ENCODE data around the gene C2orf80. TPM values are rescaled to one million over a fixed set of nuclear protein-coding genes. Genes with fewer than 3 reads are reported as not detected.

Gene C2orf80
- total RNA-seq, 1 experiment from 2014 or later, result not detected

DNA sequence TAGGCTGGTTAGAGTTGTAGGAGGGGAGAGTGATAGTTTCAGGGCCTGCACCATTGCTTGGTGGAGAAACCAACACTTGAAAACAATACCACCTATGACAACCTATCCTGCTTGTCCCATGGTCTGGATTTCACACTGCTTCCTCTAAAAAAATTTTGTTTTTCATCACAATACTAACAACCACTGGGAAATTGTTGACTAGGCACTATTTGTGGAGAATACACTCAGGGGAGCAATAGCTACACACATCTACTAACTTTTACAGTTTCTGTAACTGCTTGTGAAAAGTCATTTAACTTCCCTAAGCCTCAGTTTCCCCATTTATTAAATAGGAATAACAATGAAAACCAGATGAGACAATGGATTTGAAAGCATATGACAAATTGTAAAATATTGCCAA lies 39.7 kb downstream of the C2orf80 start:
- Histone ChIP-seq H3K4me3 (no peak overlapping the region), H4K20me1 (ENCODE audit: insufficient read depth) (no peaks in the 10 kb centered on the region), H3K79me2 (ENCODE audit: low read depth) (no peaks in the 10 kb centered on the region), H3K4me2 (no peak overlapping the region), H3K9me3 (ENCODE audit: insufficient read depth, low read depth) (no peaks in the 10 kb centered on the region), H3F3A (ENCODE audit: insufficient read depth, low read depth) (no peaks in the 10 kb centered on the region), H3K9me2 (ENCODE audit: insufficient read depth) (no peaks in the 10 kb centered on the region), H3K4me1 (replicated peaks; ENCODE audit: insufficient read depth) (no peaks in the 10 kb centered on the region), H2AFZ (no peak overlapping the region), H3K36me3 (ENCODE audit: low read depth) (no peaks in the 10 kb centered on the region), H3K27ac (no peak overlapping the region), H3K27me3 (ENCODE audit: insufficient read depth, low read depth) (no peaks in the 10 kb centered on the region)
- intact Hi-C loops (cut with micrococcal nuclease; ENCODE audit: unreplicated experiment), result no loop called here
- TF ChIP-seq EZH2 (IDR thresholded peaks at IDR 0.05; ENCODE audit: low read depth), result no peak
- TF ChIP-seq CTCF (conservative IDR thresholded peaks at IDR 0.05), result no peak
- BruUV-seq (replicated peaks), result no TSS peak
- DNase-seq, result no peak
- ChIA-PET POLR2A (ENCODE audit: unreplicated experiment) (no interaction called here), CTCF (no interaction called here)

- H3K27me3 ChIP-seq (ENCODE audit: insufficient read depth, low read depth), result no peaks in the 10 kb centered on the region
- H3K79me2 ChIP-seq (ENCODE audit: low read depth), result no peaks in the 10 kb centered on the region
- no peaks in the 10 kb centered on the region for H3K4me1 ChIP-seq (replicated peaks; ENCODE audit: insufficient read depth)
- H3K27ac ChIP-seq, result no peak overlapping the region
- H3F3A ChIP-seq (ENCODE audit: insufficient read depth, low read depth), result no peaks in the 10 kb centered on the region
- H4K20me1 ChIP-seq (ENCODE audit: insufficient read depth), result no peaks in the 10 kb centered on the region
- no peak overlapping the region for H3K4me2 ChIP-seq
- no peak overlapping the region for H2AFZ ChIP-seq
- no peaks in the 10 kb centered on the region for H3K9me2 ChIP-seq (ENCODE audit: insufficient read depth)
- no peak overlapping the region for H3K4me3 ChIP-seq
- no peaks in the 10 kb centered on the region for H3K9me3 ChIP-seq (ENCODE audit: insufficient read depth, low read depth)
- no peak for TF ChIP-seq EZH2 (IDR thresholded peaks at IDR 0.05; ENCODE audit: low read depth)
- no peak; the same call in 1 of the 2 replicates for TF ChIP-seq CTCF (conservative IDR thresholded peaks at IDR 0.05)
- H3K36me3 ChIP-seq (ENCODE audit: low read depth), result no peaks in the 10 kb centered on the region
- DNase-seq, result no peak
- no TSS peak for BruUV-seq (replicated peaks)
- CTCF ChIA-PET, result no interaction called here
- intact Hi-C loops (cut with micrococcal nuclease; ENCODE audit: unreplicated experiment), result no loop called here
- POLR2A ChIA-PET (ENCODE audit: unreplicated experiment), result no interaction called here
These were observed 41.0 kb downstream of the C2orf80 start for GRCh38 chr2:208148803-208149202.

GRCh38 chr2:208147759-208148158 lies 42.1 kb downstream of the C2orf80 start:
- Histone ChIP-seq H3K27me3 (ENCODE audit: insufficient read depth, low read depth) (no peaks in the 10 kb centered on the region), H3F3A (ENCODE audit: insufficient read depth, low read depth) (no peaks in the 10 kb centered on the region), H3K4me3 (no peak overlapping the region), H3K9me2 (ENCODE audit: insufficient read depth) (no peaks in the 10 kb centered on the region), H4K20me1 (ENCODE audit: insufficient read depth) (no peaks in the 10 kb centered on the region), H3K4me2 (no peak overlapping the region), H3K36me3 (ENCODE audit: low read depth) (no peaks in the 10 kb centered on the region), H2AFZ (no peak overlapping the region), H3K79me2 (ENCODE audit: low read depth) (no peaks in the 10 kb centered on the region), H3K27ac (no peak overlapping the region), H3K9me3 (ENCODE audit: insufficient read depth, low read depth) (no peaks in the 10 kb centered on the region), H3K4me1 (replicated peaks; ENCODE audit: insufficient read depth) (no peaks in the 10 kb centered on the region)
- TF ChIP-seq CTCF (conservative IDR thresholded peaks at IDR 0.05), result no peak
- TF ChIP-seq EZH2 (IDR thresholded peaks at IDR 0.05; ENCODE audit: low read depth), result no peak
- ChIA-PET CTCF (interaction anchor here (0.6 kb wide), 1 partner anchor 134 kb away, joined by 3 read pairs; no protein-coding TSS in a partner anchor), POLR2A (ENCODE audit: unreplicated experiment) (no interaction called here)
- intact Hi-C loops (cut with micrococcal nuclease; ENCODE audit: unreplicated experiment), result no loop called here
- no peak for DNase-seq
- BruUV-seq (replicated peaks), result no TSS peak

Data from PC-9 (cell line).